Epithelial cell of esophagus (primary cell): Measurements from ENCODE around the gene AMBRA1.
A peak's percentile ranks its signal among the peaks of the same experiment; 100 is the strongest.

ENCODE experiments used
- DNase-seq: peaks from one replicate; pipeline ENCODE4 v3.0.0; 2010; ENCODE audit warnings: low read depth
- H3K4me3 ChIP-seq: 2 replicates; pipeline ENCODE4 v1.5.1; 2011; ENCODE audit warnings: mild to moderate bottlenecking, low read length, control low read depth
- TF ChIP-seq, protein P1 (sequence below): IDR thresholded peaks from 2 replicates; pipeline ENCODE4 v1.5.1; 2011; ENCODE audit warnings: low read depth, mild to moderate bottlenecking, low read length, control low read depth, inconsistent platforms; ENCODE audit not compliant: insufficient read depth; ENCODE audit errors: missing control alignments

The AMBRA1 gene

DNA sequence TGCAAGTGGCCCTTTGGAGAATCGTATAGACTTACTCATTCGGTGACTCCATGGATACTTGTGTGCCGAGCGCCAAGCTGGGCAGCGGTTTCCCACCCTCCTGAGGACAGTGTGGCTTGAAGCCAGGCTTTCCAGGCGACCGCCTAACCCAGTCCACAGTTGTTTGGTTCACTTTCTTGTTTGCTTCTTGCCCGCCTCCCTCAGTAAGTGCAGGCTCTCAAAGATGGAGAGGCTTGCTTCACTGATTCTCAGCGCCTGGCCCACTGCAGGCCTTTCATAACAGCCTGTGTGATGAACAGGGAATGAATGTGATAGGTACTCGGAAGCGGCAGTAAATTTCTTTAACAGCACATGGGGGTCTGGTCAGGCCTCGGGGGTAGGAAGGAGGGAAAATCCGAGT, 223.6 kb downstream of the AMBRA1 start:
- no peak for DNase-seq
- no peak overlapping the region for H3K4me3 ChIP-seq
- TF ChIP-seq, protein P1, sequence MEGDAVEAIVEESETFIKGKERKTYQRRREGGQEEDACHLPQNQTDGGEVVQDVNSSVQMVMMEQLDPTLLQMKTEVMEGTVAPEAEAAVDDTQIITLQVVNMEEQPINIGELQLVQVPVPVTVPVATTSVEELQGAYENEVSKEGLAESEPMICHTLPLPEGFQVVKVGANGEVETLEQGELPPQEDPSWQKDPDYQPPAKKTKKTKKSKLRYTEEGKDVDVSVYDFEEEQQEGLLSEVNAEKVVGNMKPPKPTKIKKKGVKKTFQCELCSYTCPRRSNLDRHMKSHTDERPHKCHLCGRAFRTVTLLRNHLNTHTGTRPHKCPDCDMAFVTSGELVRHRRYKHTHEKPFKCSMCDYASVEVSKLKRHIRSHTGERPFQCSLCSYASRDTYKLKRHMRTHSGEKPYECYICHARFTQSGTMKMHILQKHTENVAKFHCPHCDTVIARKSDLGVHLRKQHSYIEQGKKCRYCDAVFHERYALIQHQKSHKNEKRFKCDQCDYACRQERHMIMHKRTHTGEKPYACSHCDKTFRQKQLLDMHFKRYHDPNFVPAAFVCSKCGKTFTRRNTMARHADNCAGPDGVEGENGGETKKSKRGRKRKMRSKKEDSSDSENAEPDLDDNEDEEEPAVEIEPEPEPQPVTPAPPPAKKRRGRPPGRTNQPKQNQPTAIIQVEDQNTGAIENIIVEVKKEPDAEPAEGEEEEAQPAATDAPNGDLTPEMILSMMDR, result no peak

DNA sequence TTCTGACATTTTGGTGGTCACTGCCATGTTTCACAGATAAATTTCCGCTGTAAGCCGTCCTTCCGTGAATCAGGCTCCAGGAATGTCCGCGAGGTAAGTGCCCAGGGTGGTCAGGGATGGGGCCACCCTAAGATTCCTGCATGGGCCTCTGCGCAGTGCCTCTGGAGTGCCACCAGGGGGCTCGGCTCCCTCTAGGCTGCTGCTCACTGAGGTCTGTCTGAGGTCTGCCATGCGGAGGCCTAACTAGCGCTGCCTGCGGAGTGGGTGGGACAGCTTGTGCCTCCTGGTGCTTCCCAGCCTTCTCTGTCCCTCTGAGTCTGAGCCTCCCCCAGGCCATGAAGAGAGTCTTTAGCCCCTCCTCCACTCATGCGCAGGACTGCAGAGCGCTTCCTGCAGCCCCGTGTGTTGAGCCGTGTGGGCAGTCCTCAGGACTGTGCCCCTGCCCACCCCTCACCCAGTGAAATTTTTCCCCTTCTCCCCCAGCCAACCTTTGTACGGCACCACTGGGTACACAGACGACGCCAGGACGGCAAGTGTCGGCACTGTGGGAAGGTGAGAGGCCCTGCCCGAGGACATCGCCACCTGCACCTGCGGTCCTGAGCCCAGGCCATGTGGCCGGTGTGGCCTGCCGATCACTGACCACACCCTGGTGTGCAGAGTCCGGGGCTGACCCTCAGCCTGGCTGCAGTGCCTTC, 224.2 kb downstream of the AMBRA1 start:
- no peak overlapping the region for H3K4me3 ChIP-seq
- peak; percentile 65 for DNase-seq
- TF ChIP-seq, protein P1, result peak; percentile 85

DNA sequence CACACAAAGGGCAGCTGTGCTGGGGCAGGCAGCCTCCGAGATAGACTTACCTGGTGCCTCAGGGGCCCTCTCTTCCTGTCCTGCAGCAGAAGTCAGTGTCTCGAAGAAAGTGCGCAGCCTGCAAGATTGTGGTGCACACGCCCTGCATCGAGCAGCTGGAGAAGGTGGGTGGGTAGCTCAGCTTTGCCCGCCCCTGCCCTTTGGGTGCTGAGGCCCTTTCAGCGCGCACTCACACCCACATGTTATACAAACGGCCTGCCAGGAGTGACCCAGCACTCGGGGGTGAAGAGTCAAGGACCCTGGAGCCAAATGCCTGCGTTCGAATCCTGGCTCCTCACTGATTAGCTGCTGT, 225.9 kb downstream of the AMBRA1 start:
- TF ChIP-seq, protein P1, result no peak
- no peak for DNase-seq

DNA sequence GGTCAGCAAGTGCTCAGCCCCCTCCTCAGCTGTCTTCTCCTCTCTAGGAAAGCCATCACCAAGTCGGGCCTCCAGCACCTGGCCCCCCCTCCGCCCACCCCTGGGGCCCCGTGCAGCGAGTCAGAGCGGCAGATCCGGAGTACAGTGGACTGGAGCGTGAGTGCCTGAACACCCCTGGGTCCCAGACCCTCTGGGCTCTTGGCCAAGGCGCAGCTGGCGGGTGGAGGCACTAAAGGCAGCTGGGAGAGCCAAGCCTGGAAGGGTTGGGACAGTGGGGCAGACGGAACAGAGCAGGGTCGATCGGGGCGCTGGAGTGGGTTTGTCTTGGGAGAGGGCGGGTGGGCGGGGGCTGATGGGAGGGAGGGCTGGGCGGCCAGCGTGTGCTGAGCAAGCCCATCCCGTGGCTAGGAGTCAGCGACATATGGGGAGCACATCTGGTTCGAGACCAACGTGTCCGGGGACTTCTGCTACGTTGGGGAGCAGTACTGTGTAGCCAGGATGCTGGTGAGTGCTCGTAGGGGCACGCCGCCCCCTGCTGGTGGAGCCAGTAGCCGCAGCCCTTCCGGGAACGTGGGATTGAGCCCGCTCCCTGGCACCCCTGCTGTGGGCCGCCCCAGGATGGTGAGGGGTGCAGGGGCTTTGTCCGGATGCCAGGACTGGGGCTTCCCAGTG, 226.4 kb downstream of the AMBRA1 start:
- no peak overlapping the region for H3K4me3 ChIP-seq
- peak; percentile 50 for DNase-seq
- TF ChIP-seq, protein P1, result peak; percentile 76

More for the DNA sequence above, 225.9 kb downstream of the AMBRA1 start:
- H3K4me3 ChIP-seq, result no peak overlapping the region

DNA sequence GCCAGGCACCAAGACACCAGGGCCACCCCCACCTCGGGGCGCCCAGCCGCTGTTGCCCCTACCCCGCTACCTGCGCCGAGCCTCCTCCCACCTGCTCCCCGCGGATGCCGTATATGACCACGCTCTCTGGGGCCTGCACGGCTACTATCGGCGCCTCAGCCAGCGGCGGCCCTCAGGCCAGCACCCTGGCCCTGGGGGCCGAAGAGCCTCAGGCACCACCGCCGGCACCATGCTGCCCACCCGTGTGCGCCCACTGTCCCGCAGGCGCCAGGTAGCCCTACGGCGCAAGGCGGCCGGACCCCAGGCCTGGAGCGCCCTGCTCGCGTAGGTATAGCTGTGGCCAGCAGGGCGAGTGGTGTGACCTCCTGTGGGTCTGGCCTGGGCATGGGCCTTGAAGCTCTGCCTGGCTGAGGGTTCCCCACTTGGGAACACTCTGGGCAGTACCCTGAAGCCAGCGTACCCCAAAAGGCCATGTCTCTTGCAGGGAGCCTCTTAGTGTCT, 227.1 kb downstream of the AMBRA1 start:
- no peak overlapping the region for H3K4me3 ChIP-seq
- no peak for DNase-seq
- TF ChIP-seq, protein P1, result no peak

DNA sequence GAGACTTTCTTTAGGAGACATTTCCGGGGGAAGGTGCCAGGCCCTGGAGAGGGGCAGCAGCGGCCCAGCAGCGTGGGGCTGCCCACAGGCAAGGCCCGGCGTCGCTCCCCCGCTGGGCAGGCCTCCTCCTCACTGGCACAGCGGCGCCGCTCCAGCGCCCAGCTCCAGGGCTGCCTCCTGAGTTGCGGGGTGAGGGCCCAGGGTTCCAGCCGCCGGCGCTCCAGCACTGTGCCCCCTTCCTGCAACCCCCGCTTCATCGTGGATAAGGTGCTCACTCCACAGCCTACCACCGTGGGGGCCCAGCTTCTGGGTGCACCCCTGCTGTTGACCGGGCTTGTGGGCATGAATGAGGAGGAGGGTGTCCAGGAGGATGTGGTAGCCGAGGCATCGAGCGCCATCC, 227.6 kb downstream of the AMBRA1 start:
- H3K4me3 ChIP-seq, result no peak overlapping the region
- no peak for DNase-seq
- TF ChIP-seq, protein P1, result no peak
